GM12878 (cell line): ENCODE measurements around the gene EPB41L2.

Experiments
- CEBPZ ChIP-seq: fragments of 150-350 bp; IDR thresholded peaks from 2 replicates; pipeline ENCODE4 v1.6.1; 2016; ENCODE audit warnings: low read depth, low read length
- CTCF ChIP-seq, 3 experiments: IDR thresholded peaks in 2 of 3; conservative IDR thresholded peaks in 1 of 3; 2 replicates each; pipeline ENCODE4 v1.5.1; 2011; ENCODE audit warnings: low read depth in 3 of 3, low read length in 3 of 3, mild to moderate bottlenecking in 3 of 3, control low read depth in 2 of 3, moderate library complexity in 2 of 3, inconsistent platforms in 1 of 3, mixed read lengths in 1 of 3; ENCODE audit not compliant: control insufficient read depth in 2 of 3, insufficient read depth in 1 of 3; ENCODE audit errors: extremely low read depth in 1 of 3
- EZH2 ChIP-seq: IDR thresholded peaks from 2 replicates; pipeline ENCODE4 v1.6.1; 2012; ENCODE audit warnings: low read depth, mild to moderate bottlenecking, control low read depth, inconsistent platforms, low read length, borderline replicate concordance; ENCODE audit not compliant: control insufficient read depth
- IKZF2 ChIP-seq, 2 experiments: fragments of 450-650 bp; IDR thresholded peaks; 2 replicates each; pipeline ENCODE4 v1.6.1; 2017; ENCODE audit warnings: mild to moderate bottlenecking in 2 of 2, moderate library complexity in 2 of 2
- MTA2 ChIP-seq: fragments of 450-650 bp; IDR thresholded peaks from 2 replicates; pipeline ENCODE4 v1.6.1; 2016; ENCODE audit warnings: low read depth, mild to moderate bottlenecking, moderate library complexity

- TF ChIP-seq MTA2 (no peak), CTCF (IDR thresholded peaks at IDR 0.05 in 2 of 3, conservative IDR thresholded peaks at IDR 0.05 in 1 of 3; ENCODE audit: control insufficient read depth in 2 of 3, extremely low read depth in 1 of 3, insufficient read depth in 1 of 3, low read depth in 3 of 3, low read length in 3 of 3) (no peak), IKZF2 (IDR thresholded peaks at IDR 0.05) (no peak), CEBPZ (no peak), EZH2 (no peak)
These were observed 126.1 kb downstream of the EPB41L2 start for GRCh38 chr6:130936933-130937332.
